Measurements from ENCODE around the gene CHST14. TPM values are rescaled to one million over a fixed set of nuclear protein-coding genes. Genes with fewer than 3 reads are reported as not detected.
A peak's percentile ranks its signal among the peaks of the same experiment; 100 is the strongest.

Gene CHST14
- total and polyA plus RNA-seq, 2 of the 8 experiments (the other 6 are each of a cell fraction or from before 2014, with no cell fraction given) = 13.4 to 20.3 TPM

GRCh38 chr15:40440743-40441564, 29.8 kb upstream of the CHST14 start, which contains the start of gene BAHD1 (continued):
- peak; percentile 8; the same call in 1 of the 2 replicates for TF ChIP-seq TAF1 (IDR thresholded peaks at IDR 0.05; ENCODE audit: low read depth, low read length)
- TF ChIP-seq CBX8 (IDR thresholded peaks at IDR 0.05; ENCODE audit: borderline replicate concordance, low read depth, low read length) = no peak
- TF ChIP-seq HDAC2 (IDR thresholded peaks at IDR 0.05; ENCODE audit: borderline replicate concordance in 1 of 2, low read depth in 2 of 2, low read length in 2 of 2) = 0 out of 4 replicates have a peak, but pooled peaks of 1 of the 2 experiments have one; percentile 8
- TF ChIP-seq BACH1 (IDR thresholded peaks at IDR 0.05; ENCODE audit: low read length) = no peak
- peak; percentile 70 for TF ChIP-seq E2F6 (IDR thresholded peaks at IDR 0.05)
- TF ChIP-seq SP1 (IDR thresholded peaks at IDR 0.05; ENCODE audit: low read depth, low read length) = peak; percentile 76; the same call in 1 of the 2 replicates
- no peak for TF ChIP-seq ATF3 (IDR thresholded peaks at IDR 0.05; ENCODE audit: insufficient read depth, low read depth, low read length)
- peak; percentile 35; the same call in 1 of the 2 replicates for TF ChIP-seq PHF8 (conservative IDR thresholded peaks at IDR 0.05; ENCODE audit: low read depth, low read length)
- TF ChIP-seq MAX (IDR thresholded peaks at IDR 0.05) = peak; percentile 95
- TF ChIP-seq CEBPB (IDR thresholded peaks at IDR 0.05; ENCODE audit: low read depth, low read length) = no peak
- TF ChIP-seq CTCF (IDR thresholded peaks at IDR 0.05; ENCODE audit: control extremely low read depth in 1 of 3, insufficient read depth in 1 of 3, low read depth in 1 of 3, low read length in 3 of 3) = peak in 1 of 3 experiments; percentile 3; a peak in 1 of 4 replicates
